ENCODE results near the gene CHRM1.
"Not testable (repeated sequence)": the region's sequence is repeated elsewhere in the genome, so short reads cannot be mapped to it uniquely, and the experiment has no call there.

The CHRM1 gene

GRCh38 chr11:62863687-62864335 is 57.4 kb downstream of the CHRM1 start:
- DNase-seq: no peak

GRCh38 chr11:62861564-62862192 is 59.5 kb downstream of the CHRM1 start:
- DNase-seq: not testable (repeated sequence)

- DNase-seq: no peak
Observed at GRCh38 chr11:62860835-62861563, 60.2 kb downstream of the CHRM1 start.

- not testable (repeated sequence) for DNase-seq
Observed at GRCh38 chr11:62859281-62859703, 61.9 kb downstream of the CHRM1 start.
